Memory B cell (primary cell): ENCODE data around the gene KIAA0753.

Experiments
- ATAC-seq: fragments of 150-1000 bp; cut with Tn5 transposase; 2 replicates; pipeline ENCODE4 v1.10.0; 2021; ENCODE audit warnings: low read depth, mild to moderate bottlenecking, moderate library complexity
- DNase-seq, 2 donors: peaks; one replicate each; pipeline ENCODE4 v3.0.0; 2022; ENCODE audit warnings: low spot score in 2 of 2
- H3K27ac Mint-ChIP-seq: one replicate; pipeline ENCODE4 v1.8.0; 2022; ENCODE audit warnings: mild to moderate bottlenecking, moderate library complexity, mixed read lengths
- H3K27me3 Mint-ChIP-seq: one replicate; pipeline ENCODE4 v1.8.0; 2022; ENCODE audit warnings: mixed read lengths
- H3K36me3 Mint-ChIP-seq: one replicate; pipeline ENCODE4 v1.8.0; 2022; ENCODE audit warnings: mild to moderate bottlenecking, mixed read lengths
- H3K4me1 Mint-ChIP-seq: one replicate; pipeline ENCODE4 v1.8.0; 2022; ENCODE audit warnings: mixed read lengths
- H3K4me3 Mint-ChIP-seq: one replicate; pipeline ENCODE4 v1.8.0; 2022; ENCODE audit warnings: mild to moderate bottlenecking, moderate library complexity, mixed read lengths
- H3K9me3 Mint-ChIP-seq: one replicate; pipeline ENCODE4 v1.8.0; 2022; ENCODE audit warnings: mixed read lengths

Gene KIAA0753

GRCh38 chr17:6571452-6571781 lies 69.1 kb downstream of the KIAA0753 start:
- no peaks in the 10 kb centered on the region for H3K9me3 Mint-ChIP-seq
- ATAC-seq (no peak), DNase-seq (no peak)
- peaks cover 10% of the 10 kb centered on the region for H3K4me1 Mint-ChIP-seq
- H3K4me3 Mint-ChIP-seq, result no peak overlapping the region
- H3K27ac Mint-ChIP-seq, result no peak overlapping the region
- peaks cover 4% of the 10 kb centered on the region for H3K27me3 Mint-ChIP-seq
- no peaks in the 10 kb centered on the region for H3K36me3 Mint-ChIP-seq

DNA sequence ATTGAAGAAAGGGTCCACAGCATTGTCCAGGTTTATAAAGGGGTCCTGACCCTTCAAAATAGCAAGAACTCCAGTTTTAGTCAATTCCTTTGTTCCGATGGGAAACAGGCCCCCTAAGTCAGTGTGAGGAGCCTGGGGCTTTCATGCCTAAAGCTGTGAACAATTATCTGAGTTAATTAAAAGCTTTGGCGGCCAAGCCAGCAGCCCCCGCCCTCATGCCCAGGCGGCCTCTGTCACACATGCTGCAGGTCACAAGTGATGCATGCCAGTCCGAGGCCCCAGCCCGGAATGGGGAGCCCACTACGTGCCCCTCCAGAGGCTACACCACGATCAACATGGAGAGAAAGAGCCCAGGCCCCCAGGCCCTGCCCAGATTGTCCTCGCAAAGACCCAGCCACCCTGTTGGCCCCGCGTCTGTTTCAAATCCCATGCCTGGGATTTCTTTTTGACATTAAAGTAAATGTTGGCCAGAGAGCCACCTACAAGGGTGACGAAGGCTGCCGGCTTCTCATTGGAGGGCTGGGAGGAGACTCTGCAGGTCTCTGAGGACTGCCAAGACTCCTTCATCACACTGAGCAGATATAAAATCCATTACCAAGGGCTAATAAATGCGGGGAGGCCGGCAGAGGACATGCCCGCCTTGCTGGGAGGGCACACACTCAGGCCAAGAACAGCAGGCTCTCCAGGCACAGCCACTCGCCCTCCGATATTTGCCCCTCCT lies 69.6 kb downstream of the KIAA0753 start:
- H3K36me3 Mint-ChIP-seq, result no peaks in the 10 kb centered on the region
- peaks cover 9% of the 10 kb centered on the region for H3K4me1 Mint-ChIP-seq
- no peaks in the 10 kb centered on the region for H3K9me3 Mint-ChIP-seq
- peaks cover 4% of the 10 kb centered on the region for H3K27me3 Mint-ChIP-seq
- DNase-seq (no peak), ATAC-seq (no peak)
- no peak overlapping the region for H3K4me3 Mint-ChIP-seq
- no peak overlapping the region for H3K27ac Mint-ChIP-seq

DNA sequence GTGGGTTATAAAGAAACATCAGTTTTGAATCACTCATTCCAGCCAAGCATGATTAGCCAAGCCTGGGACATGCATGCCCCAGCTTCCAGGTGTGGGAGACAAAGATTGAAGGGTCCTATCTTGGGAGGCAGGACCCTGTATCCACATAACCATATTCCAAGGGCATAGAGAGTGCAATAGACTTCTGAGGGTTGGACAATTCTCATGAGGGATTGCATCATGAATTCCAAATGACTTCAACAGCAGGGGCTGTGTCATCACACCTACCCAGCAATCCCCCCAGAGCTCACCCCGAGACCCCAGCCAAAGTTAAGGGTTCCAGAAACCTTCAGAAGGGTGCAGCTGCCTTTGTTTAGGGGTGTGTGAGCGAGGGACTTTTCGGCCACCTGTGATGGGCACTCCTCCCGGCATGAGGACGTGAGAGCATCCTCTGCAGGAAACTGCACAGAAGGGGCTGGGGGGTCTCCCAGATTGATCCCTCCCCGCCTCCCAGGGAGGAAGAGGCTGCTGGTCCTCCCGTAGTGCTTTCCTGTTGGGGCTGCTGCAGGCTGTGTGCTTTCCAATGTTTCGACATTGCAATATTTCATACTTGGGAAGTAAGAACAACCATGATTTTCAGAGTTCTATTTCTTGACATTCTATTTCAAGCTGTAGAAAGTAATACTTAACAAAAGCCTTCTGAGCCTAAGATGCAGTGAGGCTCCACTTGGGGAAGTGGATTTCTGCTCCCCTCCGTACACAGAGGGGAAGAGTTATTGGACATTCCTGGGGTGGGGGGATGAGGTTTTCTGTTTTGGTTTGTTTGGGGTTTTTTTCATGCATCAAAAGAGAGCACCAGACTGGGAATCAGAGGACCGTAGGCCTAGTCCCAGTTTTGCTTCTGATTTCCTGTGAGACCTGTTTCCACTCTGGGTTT lies 70.9 kb downstream of the KIAA0753 start:
- DNase-seq, result no peak
- H3K27me3 Mint-ChIP-seq, result peaks cover 6% of the 10 kb centered on the region

GRCh38 chr17:6568184-6568758 lies 72.2 kb downstream of the KIAA0753 start:
- ATAC-seq (no peak), DNase-seq (no peak)
- Mint-ChIP-seq H3K27ac (no peak overlapping the region), H3K4me1 (no peaks in the 10 kb centered on the region), H3K27me3 (peaks cover 12% of the 10 kb centered on the region), H3K9me3 (no peaks in the 10 kb centered on the region), H3K36me3 (no peaks in the 10 kb centered on the region), H3K4me3 (no peak overlapping the region)

More for the DNA sequence above, 70.9 kb downstream of the KIAA0753 start:
- Mint-ChIP-seq H3K9me3 (no peaks in the 10 kb centered on the region), H3K4me3 (no peak overlapping the region), H3K36me3 (no peaks in the 10 kb centered on the region), H3K27ac (no peak overlapping the region), H3K4me1 (no peaks in the 10 kb centered on the region)
- no peak for ATAC-seq

GRCh38 chr17:6567528-6568183 lies 72.9 kb downstream of the KIAA0753 start:
- H3K9me3 Mint-ChIP-seq, result no peaks in the 10 kb centered on the region
- peaks cover 2% of the 10 kb centered on the region for H3K36me3 Mint-ChIP-seq
- no peak for DNase-seq
- H3K27ac Mint-ChIP-seq, result no peak overlapping the region
- no peak overlapping the region for H3K4me3 Mint-ChIP-seq
- no peak for ATAC-seq
- no peaks in the 10 kb centered on the region for H3K4me1 Mint-ChIP-seq
- H3K27me3 Mint-ChIP-seq, result peaks cover 14% of the 10 kb centered on the region

GRCh38 chr17:6561446-6561845 lies 79.1 kb downstream of the KIAA0753 start:
- peaks cover 3% of the 10 kb centered on the region for H3K9me3 Mint-ChIP-seq

DNA sequence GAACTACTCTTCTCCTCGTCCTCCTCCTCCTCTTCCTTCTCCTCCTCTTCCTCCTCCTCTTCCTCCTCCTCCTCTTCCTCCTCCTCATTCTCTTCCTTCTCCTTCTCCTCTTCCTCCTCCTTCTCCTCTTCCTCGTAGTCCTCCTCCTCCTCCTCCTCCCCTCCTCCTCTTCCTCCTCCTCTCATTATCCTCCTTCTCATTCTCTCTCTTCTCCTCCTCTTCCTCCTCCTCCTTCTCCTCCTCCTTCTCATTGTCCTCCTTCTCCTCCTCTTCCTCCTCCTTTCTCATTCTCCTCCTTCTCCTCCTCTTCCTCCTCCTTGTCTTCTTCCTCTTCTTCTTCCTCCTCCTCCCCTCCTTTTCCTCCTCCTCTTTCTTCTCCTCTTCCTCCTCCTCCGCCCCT lies 80.0 kb downstream of the KIAA0753 start:
- Mint-ChIP-seq H3K27me3 (peaks cover 29% of the 10 kb centered on the region), H3K9me3 (peaks cover 3% of the 10 kb centered on the region), H3K4me1 (peaks cover 8% of the 10 kb centered on the region), H3K36me3 (peaks cover 2% of the 10 kb centered on the region), H3K4me3 (no peak overlapping the region), H3K27ac (no peak overlapping the region)
- ATAC-seq (no peak), DNase-seq (no peak)

More at GRCh38 chr17:6561446-6561845, 79.1 kb downstream of the KIAA0753 start:
- H3K4me3 Mint-ChIP-seq, result no peak overlapping the region
- H3K36me3 Mint-ChIP-seq, result peaks cover 2% of the 10 kb centered on the region
- no peak for DNase-seq
- H3K27ac Mint-ChIP-seq, result no peak overlapping the region
- H3K27me3 Mint-ChIP-seq, result peaks cover 28% of the 10 kb centered on the region
- ATAC-seq, result no peak
- H3K4me1 Mint-ChIP-seq, result peaks cover 8% of the 10 kb centered on the region

GRCh38 chr17:6559753-6560215 lies 80.7 kb downstream of the KIAA0753 start:
- Mint-ChIP-seq H3K9me3 (peaks cover 3% of the 10 kb centered on the region), H3K4me1 (peaks cover 14% of the 10 kb centered on the region), H3K36me3 (peaks cover 2% of the 10 kb centered on the region), H3K27ac (no peak overlapping the region), H3K4me3 (no peak overlapping the region), H3K27me3 (peaks cover 35% of the 10 kb centered on the region)
- ATAC-seq, result no peak
- no peak for DNase-seq

GRCh38 chr17:6558932-6559752 lies 81.4 kb downstream of the KIAA0753 start:
- DNase-seq (no peak), ATAC-seq (no peak)
- Mint-ChIP-seq H3K27ac (no peak overlapping the region), H3K9me3 (peaks cover 3% of the 10 kb centered on the region), H3K27me3 (peaks cover 34% of the 10 kb centered on the region), H3K4me3 (no peak overlapping the region), H3K36me3 (peaks cover 2% of the 10 kb centered on the region), H3K4me1 (peaks cover 15% of the 10 kb centered on the region)

DNA sequence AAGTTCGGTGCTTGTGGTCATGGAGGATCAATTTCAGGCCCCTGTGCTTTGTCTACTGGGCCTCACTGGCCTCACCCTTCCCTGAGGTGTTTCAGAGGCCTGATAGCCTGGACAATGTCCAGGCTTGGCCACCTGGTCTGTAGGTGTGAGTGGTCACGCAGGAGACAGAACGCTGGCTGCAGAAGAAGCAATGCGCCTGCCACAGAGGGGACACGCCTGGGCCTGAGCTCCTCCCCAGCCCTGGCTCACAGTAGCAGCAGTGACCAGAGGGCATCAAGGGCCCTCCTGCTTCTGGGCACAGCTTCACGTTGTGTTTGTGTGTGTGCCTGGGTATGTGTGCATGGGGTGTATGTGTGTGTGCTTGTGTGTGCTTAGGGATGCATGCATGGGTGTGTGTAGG lies 82.2 kb downstream of the KIAA0753 start:
- Mint-ChIP-seq H3K36me3 (peaks cover 2% of the 10 kb centered on the region), H3K27ac (no peak overlapping the region), H3K9me3 (peaks cover 3% of the 10 kb centered on the region), H3K27me3 (peaks cover 37% of the 10 kb centered on the region), H3K4me1 (peaks cover 15% of the 10 kb centered on the region), H3K4me3 (no peak overlapping the region)
- no peak for DNase-seq
- ATAC-seq, result no peak

GRCh38 chr17:6557040-6557438 lies 83.5 kb downstream of the KIAA0753 start:
- no peak for ATAC-seq
- no peaks in the 10 kb centered on the region for H3K36me3 Mint-ChIP-seq
- DNase-seq, result no peak
- H3K4me1 Mint-ChIP-seq, result peaks cover 15% of the 10 kb centered on the region
- peak overlapping the region; percentile 39 for H3K4me3 Mint-ChIP-seq
- no peak overlapping the region for H3K27ac Mint-ChIP-seq
- H3K27me3 Mint-ChIP-seq, result peaks cover 37% of the 10 kb centered on the region
- H3K9me3 Mint-ChIP-seq, result peaks cover 3% of the 10 kb centered on the region

- Mint-ChIP-seq H3K4me1 (peaks cover 15% of the 10 kb centered on the region), H3K4me3 (peak within 1 kb of the TSS; percentile 81), H3K36me3 (no peaks in the 10 kb centered on the region), H3K27me3 (peaks cover 33% of the 10 kb centered on the region), H3K27ac (no peak within 1 kb of the TSS), H3K9me3 (peaks cover 3% of the 10 kb centered on the region)
- ATAC-seq (peak; percentile 45), DNase-seq (no peak)
These were observed 84.1 kb downstream of the KIAA0753 start, which contains the start of gene PITPNM3 for GRCh38 chr17:6556121-6557039. PITPNM3 (minus strand) TSS chr17:6556555; CDS start chr17:6556406, 149 bp downstream.
